GM19395 (cell line): ENCODE data around the gene SNX9.
"Not testable (repeated sequence)": the region's sequence is repeated elsewhere in the genome, so short reads cannot be mapped to it uniquely, and the experiment has no call there.

Source experiments
- ATAC-seq: cut with Tn5 transposase; IDR thresholded peaks from one replicate; pipeline ENCODE4 v1.9.1; 2021; ENCODE audit warnings: mild to moderate bottlenecking, moderate library complexity; ENCODE audit not compliant: unreplicated experiment

The SNX9 gene

DNA sequence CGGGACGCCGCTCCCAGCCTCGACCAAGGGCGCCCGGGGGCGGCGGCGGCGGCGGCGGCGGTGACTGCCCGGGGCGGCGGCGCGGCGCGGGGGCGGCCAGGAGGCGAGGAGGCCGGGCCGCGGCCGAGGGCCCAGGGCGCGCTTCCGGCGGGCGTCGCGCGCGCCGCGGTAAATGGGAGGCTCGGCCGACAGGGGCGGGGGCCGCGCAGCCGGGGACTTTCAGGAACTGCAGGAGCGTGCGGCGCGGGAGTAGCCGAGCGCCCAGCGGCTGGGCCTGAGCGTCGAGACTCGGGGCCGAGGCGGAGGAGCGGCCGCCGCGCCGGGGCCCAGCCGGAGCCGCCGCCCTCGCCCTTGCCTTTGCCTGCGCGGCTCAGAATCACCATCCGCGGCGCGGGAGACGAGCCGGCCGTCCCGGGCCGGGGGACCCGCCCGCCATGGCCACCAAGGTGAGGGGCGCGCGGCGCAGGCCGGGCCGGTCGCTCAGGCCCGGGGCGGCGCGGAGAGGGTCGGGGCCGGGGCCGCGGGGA, at the start of gene SNX9:
SNX9 (plus strand) TSS at position 246 of the 527 bp plus-strand sequence; CDS start at position 435, 189 bp downstream.
- ATAC-seq: peak; percentile 58

DNA sequence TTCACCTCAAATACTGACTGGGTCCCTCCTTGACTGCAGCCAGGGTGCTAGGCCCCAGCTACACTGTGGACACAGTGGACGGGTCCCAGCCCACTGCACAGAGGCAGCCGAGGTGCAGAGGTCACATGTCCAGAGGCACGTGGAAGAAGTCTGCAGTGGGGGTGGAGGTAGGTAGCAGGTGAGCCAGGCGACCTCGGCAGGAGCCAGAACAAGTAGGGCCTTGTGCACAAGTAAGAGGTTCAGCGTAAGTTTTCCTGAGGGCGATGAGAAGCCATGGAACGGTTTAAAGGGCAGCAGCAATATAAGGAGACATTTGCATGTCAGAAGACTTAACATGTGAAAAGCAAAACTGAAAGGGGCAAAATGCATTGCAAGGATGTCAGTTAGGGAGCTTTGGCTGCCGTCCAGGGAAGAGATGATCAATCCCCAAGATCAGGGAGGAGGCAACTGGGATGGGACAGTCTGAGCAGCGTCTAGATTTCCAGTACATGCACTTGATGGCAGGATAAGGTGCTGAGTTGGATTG, 49.7 kb upstream of the SNX9 start:
- ATAC-seq: no peak

DNA sequence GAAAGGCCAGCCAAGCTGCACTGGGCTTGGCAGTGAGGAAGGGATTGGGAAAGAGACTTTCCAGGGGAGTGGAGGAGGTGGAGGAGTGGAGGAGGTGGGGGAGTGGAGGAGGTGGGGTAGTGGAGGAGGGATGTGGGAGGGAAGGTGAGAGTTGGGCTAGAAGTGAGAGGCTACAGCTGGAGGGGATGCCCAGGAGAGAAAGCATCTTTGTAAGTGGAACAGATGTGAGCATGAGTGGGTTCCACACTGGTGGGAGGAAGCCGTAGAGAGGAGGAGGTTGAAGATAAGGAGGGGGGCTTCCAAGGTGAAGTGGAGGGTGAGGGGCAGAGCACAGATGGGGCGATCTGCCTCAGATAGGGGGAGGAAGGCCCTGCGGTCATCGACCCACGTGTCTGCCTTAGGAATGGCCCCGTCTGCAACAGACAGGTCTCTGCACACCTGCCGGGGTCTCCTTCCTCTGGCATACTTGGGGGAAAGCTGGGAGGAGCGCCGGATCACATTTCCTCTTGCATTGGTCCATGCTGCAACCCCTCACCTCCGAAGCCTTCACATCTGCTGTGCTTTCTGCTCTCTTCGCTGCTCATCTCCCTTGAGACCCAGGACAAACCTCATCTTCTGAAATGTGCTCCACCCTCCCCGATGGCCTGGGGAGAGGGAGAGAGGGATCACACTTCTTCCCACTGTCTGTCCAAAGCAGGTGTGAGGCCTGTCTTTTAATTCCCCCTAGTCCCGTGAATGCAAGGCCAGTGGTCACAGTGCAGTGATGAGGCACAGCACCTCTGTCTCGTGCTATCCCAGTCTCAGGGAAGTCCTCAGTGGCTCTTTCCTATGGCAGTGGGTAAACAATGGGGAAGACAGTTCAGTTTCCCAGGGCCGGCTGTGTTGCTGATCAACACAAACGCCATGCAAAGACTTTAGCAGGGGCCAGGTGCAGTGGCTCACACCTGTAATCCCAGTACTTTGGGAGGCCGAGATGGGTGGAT, 48.6 kb upstream of the SNX9 start:
- ATAC-seq: no peak

DNA sequence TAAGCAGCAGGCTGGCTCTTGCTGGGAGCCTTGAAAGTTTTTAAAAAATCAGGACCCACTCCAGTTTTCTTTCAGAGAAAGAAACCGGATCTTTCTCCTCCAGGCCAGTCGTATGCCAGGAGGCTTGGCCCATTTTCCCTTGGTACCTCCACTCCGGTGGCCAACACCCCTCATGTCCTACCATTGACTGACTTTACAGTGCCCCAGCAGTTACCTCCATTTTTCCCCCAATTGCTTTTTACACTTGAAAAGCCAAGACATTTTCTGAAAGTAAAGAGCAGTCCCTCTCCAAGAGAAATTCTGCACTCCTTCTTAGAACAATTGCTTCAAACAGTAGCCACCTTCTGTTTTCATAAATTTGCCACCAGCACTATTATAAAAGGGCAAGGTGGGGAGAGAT, 47.7 kb upstream of the SNX9 start:
- no peak for ATAC-seq

DNA sequence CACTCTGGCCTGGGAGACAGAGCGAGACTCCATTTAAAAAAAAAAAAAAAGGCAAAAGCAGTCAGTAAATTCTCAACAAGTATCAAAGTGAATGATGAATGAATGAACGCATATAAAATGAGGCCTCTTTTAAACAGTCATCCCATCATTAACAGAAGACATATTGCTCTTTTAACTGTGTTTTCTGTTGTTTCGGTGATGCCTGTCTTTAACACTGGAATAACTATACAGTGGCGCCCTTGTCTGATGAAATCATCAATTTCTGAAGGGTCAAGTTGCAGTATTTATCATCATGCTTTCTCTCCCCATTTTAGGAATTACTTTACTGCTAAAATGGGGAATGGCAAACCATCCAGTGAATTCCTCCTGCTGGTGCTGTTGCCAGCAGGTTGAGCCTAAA, 45.7 kb upstream of the SNX9 start:
- ATAC-seq: no peak

DNA sequence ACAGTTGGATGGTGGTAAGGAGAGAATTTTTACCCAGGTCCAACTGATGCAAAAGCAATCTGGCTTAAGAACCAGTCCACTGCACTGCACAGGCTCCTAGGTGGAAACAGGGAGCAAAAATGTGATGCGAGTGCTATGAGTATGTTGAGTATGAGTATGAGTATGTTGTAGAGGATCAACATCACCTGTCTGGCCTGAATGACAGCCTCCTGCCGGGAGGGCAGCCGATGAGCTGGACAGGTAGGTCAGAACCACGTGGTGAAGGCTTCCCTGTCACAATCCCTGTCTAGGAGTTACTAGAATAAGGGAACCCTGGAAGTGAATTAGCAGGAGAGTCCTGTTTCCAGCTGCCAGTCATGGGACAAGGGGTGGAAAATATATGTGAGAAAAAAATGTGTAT, 44.3 kb upstream of the SNX9 start:
- ATAC-seq: no peak

DNA sequence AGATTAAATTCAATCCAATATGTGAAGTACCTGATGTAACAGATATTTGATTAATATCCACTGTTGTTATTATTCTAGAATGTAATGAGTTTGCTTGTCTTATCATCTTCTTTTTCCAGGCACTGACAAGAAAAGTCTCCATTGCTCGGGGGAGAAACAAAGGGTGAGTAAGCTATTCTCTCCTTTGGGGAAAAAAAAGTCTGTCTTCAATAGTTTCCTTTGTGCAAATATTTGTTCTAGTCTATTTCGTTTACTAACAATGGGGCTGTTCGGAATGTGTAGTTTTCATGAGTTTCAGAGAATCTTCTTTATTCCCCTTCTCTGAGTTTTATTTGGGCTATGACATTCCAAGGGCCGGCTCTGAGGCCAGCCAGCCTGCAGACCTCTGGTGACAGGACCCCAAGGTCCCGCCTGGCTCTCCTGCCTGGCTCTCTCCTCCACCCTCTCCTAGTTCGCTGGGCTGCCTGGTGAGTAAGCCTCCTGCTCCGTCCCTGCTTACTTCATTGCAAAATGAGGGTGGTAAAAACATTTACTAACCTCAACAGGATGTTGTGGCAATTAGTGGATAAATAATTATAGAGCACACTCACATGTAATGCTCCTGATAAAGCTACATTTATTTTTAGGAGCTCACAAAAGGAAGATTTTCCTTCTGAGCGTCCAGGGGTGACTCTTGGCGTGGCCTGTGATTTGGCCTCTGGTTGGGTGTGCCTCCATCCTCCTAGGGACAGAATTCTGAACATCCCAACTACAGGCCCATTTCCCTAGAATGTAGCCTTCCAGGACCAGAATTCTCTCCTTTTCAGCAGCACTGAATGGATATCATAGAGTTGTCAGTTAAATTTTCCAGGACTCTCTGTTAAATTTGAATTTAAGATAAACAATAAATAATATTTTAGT, 43.1 kb upstream of the SNX9 start:
- no peak for ATAC-seq

DNA sequence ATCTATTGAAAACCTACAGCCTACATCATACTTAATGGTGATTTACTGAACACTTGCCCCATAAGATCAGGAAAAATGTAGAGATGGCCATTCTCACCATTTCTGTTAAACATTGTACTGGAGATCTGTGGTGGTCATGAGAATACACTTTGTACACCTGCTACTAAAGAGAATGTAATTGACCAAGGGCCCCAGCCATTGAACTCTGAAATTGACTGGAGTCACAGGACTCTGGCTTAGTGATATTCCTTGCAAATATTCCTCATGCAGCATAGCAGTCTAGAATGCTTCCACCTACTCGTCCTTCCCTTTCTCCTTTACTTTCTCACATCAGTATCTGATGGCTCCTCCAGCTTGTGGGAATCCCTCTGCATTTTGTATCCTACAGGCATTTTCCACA, 37.4 kb upstream of the SNX9 start:
- ATAC-seq: no peak

DNA sequence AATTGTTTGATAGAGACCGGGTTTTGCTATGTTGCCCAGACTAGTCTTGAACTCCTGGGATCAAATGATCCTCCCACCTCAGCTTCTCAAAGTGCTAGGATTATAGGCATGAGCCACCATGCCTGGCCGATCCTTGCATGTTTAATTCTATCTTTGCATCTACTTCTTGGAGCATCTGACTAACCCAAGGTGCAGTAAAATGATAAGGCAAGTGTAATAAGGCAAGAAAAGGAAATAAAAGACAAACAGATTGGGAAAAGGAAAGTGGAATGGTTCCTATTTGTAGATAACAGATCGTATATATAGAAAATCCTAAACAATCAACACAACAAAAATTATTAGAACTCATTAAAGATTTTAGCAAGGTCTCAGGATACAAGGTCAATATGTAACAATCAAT, 36.8 kb upstream of the SNX9 start:
- ATAC-seq: no peak

DNA sequence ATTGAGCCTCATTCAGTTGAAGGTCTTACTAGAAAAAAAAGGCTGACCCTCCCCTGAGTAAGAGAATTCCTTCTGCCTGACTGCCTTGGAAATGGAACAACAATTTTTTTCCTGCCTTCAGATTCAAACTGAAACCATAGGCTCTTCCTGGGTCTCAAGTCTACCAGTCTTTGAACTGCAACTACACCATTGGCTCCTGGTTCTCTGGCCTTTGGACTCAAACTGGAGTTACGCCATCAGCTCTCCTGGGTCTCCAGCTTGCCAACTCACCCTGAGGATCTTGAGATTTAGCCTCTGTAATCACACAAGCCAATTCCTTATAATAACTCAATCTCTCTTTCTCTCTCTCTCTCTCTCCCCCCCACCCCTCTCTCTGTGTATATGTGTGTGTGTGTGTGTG, 36.0 kb upstream of the SNX9 start:
- ATAC-seq: no peak

DNA sequence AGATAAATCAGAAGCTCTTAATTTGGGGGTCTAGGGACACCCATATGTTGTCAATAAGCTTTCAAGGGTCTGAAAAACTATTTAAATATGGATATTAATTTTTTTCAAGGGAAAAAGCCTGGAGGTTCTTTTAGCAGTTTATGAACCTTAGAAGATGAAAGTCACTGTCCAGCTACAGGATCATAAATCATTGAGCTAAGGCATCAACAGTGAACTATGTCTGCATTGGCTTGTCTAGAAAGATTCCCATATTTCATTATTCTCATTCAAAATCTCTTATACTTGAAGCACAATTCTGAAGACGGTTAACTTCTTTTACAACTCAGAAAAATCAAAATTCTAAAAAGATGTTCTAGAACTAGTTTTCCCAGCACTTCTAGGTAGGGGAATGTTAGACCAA, 34.9 kb upstream of the SNX9 start:
- no peak for ATAC-seq

DNA sequence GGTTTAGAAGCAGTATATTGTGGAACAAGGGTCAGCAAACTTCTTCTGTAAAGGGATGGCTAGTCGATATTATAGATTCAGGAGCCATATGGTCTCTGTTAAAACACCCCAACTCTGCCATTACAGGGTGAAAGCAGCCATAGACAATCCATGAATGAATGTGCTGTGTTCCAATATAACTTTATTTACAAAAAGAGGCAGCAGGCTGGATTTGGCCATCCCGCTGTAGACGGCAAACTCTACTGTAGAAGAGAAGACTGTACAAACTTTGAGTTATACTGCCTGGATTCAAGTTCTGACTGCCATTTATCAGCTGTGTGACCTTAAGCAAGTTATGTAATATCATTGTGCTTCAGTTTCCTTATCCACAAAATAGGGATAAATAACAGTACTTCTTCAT, 33.7 kb upstream of the SNX9 start:
- ATAC-seq: no peak

DNA sequence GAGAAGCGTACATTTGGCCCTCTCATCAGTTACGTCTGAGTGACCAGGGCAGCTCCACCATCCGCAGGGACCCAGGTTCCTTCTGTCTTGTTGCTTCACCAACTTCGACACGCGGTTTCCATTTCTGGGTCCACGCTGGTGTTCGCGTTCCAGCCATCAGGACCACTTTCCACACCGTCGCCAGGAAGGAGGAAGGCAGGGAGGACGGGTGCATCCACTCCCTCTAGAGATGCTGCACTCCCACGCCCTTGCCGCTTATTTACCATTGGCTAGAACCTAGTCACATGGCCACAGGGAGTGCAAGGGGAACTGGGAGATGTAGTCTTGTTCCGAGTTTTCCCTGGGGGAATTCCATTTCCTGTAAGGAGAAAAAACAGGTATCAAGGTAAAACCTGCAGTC, 33.2 kb upstream of the SNX9 start:
- ATAC-seq: no peak

DNA sequence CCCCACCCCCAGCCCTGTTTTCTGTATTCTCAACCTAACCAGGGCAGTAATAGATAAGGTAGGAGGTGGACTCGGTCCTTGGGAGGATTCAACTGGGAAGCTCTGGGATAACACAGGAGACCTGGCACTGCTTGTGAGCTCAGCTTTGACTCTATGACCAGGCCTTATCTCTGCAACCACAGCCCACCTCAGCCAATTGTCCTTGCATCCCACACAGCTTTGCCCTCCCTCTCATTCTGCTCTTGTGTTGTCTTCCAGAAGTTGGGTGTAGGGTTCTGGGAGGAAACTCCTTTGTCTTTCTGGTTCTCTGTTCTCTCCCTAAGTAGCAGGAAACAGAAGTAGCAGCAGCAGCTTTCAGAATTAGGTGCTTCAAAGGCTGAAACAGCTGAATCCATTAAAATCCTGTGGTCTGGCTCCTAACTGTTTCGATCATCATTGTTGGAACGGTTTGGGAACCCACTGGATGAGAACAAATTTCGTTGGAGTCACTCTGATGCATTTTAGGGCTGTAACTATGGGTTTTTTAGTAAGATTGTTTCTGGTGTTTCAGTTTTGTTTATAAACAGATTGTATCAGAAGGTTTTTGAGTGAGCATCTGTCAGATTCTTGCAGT, 32.4 kb upstream of the SNX9 start:
- no peak for ATAC-seq

DNA sequence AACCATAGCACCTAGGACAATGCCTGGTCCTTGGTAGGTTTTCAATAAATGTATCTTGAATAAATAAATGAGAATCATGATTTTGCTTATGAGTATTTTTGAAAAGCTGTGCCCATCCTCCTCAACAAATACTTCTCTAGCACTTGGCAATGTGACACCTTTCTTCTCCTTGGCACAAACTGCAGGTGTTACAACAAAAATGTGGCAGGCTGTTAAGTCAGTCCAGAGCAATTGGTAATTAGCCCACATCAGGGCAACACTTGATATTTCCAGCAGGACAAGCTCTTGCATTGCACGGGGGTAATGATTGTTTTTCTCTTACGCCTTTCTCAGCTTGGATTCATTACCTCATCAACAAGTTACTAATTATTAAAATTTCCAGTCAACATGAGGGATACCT, 31.6 kb upstream of the SNX9 start:
- no peak for ATAC-seq

DNA sequence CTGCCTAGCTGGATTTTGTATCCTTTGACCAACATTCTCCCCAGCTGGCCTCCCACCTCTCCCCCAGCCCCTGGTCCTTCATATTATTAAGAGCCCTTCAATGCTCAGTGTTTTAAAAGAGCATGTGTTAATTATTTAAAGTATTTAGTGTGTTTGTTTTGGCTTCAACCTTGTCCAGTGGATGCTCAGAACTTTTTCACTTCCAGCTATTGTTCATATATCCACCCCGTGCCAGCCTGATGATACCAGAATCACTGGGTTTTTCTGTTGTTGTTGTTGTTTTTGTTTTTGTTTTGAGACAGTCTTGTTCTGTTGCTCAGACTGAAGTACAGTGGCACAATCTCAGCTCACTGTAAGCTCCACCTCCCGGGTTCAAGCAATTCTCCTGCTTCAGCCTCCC, 30.4 kb upstream of the SNX9 start:
- no peak for ATAC-seq

DNA sequence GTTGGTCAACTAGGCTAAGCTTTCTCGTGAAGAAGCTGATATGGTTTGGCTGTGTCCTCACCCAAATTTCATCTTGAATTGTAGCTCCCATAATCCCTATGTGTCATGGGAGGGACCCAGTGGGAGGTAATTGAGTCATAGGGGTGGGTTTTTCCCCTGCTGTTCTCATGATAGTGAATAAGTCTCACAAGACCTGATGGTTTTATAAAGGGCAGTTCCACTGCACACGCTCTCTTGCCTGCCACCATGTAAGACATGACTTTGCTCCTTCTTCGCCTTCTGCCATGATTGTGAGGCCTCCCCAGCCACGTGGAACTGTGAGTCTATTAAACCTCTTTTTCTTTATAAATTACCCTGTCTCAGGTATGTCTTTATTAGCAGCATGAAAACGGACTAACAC, 29.0 kb upstream of the SNX9 start:
- ATAC-seq: not testable (repeated sequence)

DNA sequence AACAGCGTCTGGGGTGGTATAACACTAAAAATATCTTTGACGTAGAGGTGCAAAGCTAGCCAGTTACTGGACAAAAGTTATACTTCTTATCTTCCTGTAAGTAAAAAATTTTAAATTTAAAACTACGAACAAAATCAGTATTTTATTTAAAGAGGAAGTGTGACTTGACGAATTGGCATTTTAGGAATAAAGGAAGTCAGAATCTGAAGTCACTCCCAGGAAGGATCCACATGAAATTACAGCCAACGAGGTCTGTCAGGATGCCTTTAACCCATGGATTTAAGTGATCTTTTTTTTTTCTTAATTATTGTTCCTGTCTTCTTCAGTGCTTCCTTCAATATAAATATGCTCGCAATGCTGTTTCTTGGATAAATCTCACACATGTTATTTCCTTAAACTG, 27.2 kb upstream of the SNX9 start:
- ATAC-seq: no peak

DNA sequence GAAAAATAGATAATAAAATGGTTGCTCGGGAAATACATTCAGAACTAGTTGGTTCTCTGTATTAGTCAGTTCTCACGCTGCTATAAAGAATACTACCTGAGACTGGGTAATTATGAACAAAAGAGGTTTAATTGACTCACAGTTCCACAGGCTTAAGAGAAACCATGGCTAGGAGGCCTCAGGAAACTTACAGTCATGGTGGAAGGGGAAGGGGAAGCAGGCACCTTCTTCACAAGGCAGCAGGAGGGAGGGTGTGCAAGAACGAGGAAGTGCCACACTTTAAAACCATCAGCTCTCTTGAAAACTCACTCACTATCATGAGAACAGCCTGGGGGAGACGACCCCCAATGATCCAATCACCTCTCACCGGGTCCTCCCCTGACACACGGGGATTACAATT, 24.2 kb upstream of the SNX9 start:
- no peak for ATAC-seq

DNA sequence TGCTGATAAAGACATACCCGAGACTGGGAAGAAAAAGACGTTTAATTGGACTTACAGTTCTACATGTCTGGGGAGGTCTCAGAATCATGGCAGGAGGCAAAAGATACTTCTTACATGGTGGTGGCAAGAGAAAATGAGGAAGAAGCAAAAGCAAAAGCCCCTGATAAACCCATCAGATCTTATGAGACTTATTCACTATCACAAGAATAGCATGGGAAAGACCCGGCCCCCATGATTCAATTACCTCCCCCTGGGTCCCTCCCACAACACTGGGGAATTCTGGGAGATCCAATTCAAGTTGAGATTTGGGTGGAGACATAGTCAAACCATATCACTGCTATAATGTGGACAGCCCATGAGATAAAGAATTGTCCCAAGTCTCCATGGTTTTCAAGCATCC, 23.5 kb upstream of the SNX9 start:
- ATAC-seq: not testable (repeated sequence)
